SK-N-SH (cell line): Measurements from ENCODE around the gene RASL10B. TPM values are rescaled to one million over a fixed set of nuclear protein-coding genes. Genes with fewer than 3 reads are reported as not detected.

ENCODE experiments used
- CTCF ChIA-PET: fragments of 300-600, 350-600 bp; formaldehyde crosslinking; extraction: SDS; loops from one replicate; lab custom pipeline; 2021; lab: Yijun Ruan, JAX
- POLR2A ChIA-PET: fragments of 350-600 bp; sonication (Branson Sonifier 250); formaldehyde crosslinking; extraction: SDS; loops from one replicate; lab custom pipeline; 2020; ENCODE audit warnings: antibody characterized with exemption, inconsistent platforms; lab: Yijun Ruan, JAX
- DNase-seq: peaks from one replicate; pipeline ENCODE4 v3.0.0; 2012
- H2AFZ ChIP-seq: fragments of 200-600 bp; sonication (generic); 2 replicates; pipeline ENCODE4 v1.8.1; 2016; ENCODE audit warnings: antibody characterized with exemption, mild to moderate bottlenecking, low read depth
- H3F3A ChIP-seq: fragments of 200-600 bp; sonication (generic); replicated peaks from 2 replicates; pipeline ENCODE3; 2016; ENCODE audit warnings: antibody characterized with exemption, mild to moderate bottlenecking; ENCODE audit not compliant: insufficient read depth
- H3K27ac ChIP-seq, 2 experiments: fragments of 200-500 bp in 1 of 2; fragments of 200-600 bp in 1 of 2; sonication (Bioruptor generic) in 1 of 2; sonication (generic), shearing (Covaris generic) in 1 of 2; 2 replicates each; pipeline versions ENCODE4 v1.5.1 to v1.6.1; 2014 to 2016; ENCODE audit warnings: low read depth in 2 of 2, inconsistent platforms in 1 of 2, low read length in 1 of 2, mild to moderate bottlenecking in 1 of 2, mixed read lengths in 1 of 2
- H3K27me3 ChIP-seq: fragments of 200-600 bp; sonication (generic), shearing (Covaris generic); 2 replicates; pipeline ENCODE4 v1.6.1; 2016; ENCODE audit warnings: mixed run types; ENCODE audit not compliant: insufficient read depth
- H3K36me3 ChIP-seq, 2 experiments: fragments of 200-500 bp in 1 of 2; fragments of 200-600 bp in 1 of 2; sonication (Bioruptor generic) in 1 of 2; sonication (generic) in 1 of 2; replicated peaks in 1 of 2; 2 replicates each; pipeline versions ENCODE3 to v1.5.1; 2014 to 2016; ENCODE audit warnings: low read length in 1 of 2, mild to moderate bottlenecking in 1 of 2; ENCODE audit not compliant: insufficient read depth in 2 of 2, control insufficient read depth in 1 of 2
- H3K4me1 ChIP-seq, 2 experiments: fragments of 200-500 bp in 1 of 2; fragments of 200-600 bp in 1 of 2; sonication (Bioruptor generic) in 1 of 2; sonication (generic), shearing (Covaris generic) in 1 of 2; 2 replicates each; pipeline versions ENCODE4 v1.5.1 to v1.6.1; 2014 to 2016; ENCODE audit warnings: low read depth in 1 of 2, low read length in 1 of 2, mixed run types in 1 of 2; ENCODE audit not compliant: insufficient read depth in 2 of 2, control insufficient read depth in 1 of 2
- H3K4me2 ChIP-seq: fragments of 200-600 bp; sonication (generic), shearing (Covaris generic); 2 replicates; pipeline ENCODE4 v1.6.1; 2017; ENCODE audit warnings: mixed run types
- H3K4me3 ChIP-seq, 2 experiments: fragments of 200-500 bp in 1 of 2; fragments of 200-600 bp in 1 of 2; sonication (Bioruptor generic) in 1 of 2; sonication (generic), shearing (Covaris generic) in 1 of 2; 2 replicates each; pipeline versions ENCODE4 v1.5.1 to v1.8.1; 2014 to 2016; ENCODE audit warnings: low read depth in 2 of 2, inconsistent platforms in 1 of 2, low read length in 1 of 2, mild to moderate bottlenecking in 1 of 2, mixed read lengths in 1 of 2, moderate library complexity in 1 of 2
- H3K79me2 ChIP-seq: fragments of 200-600 bp; sonication (generic); 2 replicates; pipeline ENCODE4 v1.8.1; 2017; ENCODE audit warnings: mild to moderate bottlenecking; ENCODE audit not compliant: insufficient read depth
- H3K9ac ChIP-seq: fragments of 200-600 bp; sonication (generic); 2 replicates; pipeline ENCODE4 v1.6.1; 2017; ENCODE audit warnings: mixed run types
- H3K9me2 ChIP-seq: fragments of 200-600 bp; sonication (generic); 2 replicates; pipeline ENCODE4 v1.6.1; 2017; ENCODE audit warnings: mixed run types
- H3K9me3 ChIP-seq: fragments of 200-600 bp; sonication (generic); 2 replicates; pipeline ENCODE4 v1.6.1; 2017; ENCODE audit warnings: mixed run types, mild to moderate bottlenecking, moderate library complexity
- H4K20me1 ChIP-seq: fragments of 200-600 bp; sonication (generic); 2 replicates; pipeline ENCODE4 v1.6.1; 2017; ENCODE audit warnings: mild to moderate bottlenecking, mixed run types; ENCODE audit not compliant: insufficient read depth
- CHD2 ChIP-seq: fragments of 150-350 bp; IDR thresholded peaks from 2 replicates; pipeline ENCODE4 v1.6.1; 2018; ENCODE audit warnings: low read length; ENCODE audit not compliant: partially characterized antibody
- CTCF ChIP-seq: fragments of 200-600 bp; sonication (generic); IDR thresholded peaks from 2 replicates; pipeline ENCODE4 v1.6.1; 2017; ENCODE audit warnings: antibody characterized with exemption, mild to moderate bottlenecking, moderate library complexity
- ELF1 ChIP-seq: IDR thresholded peaks from 2 replicates; pipeline ENCODE4 v1.4.0; 2012
- EP300 ChIP-seq, 2 experiments: IDR thresholded peaks; 2 replicates each; pipeline versions ENCODE4 v1.4.0 to v1.6.1; 2012; ENCODE audit warnings: borderline replicate concordance in 1 of 2, low read depth in 1 of 2, low read length in 1 of 2
- FOSL2 ChIP-seq: IDR thresholded peaks from 2 replicates; pipeline ENCODE4 v1.4.0; 2012; ENCODE audit warnings: low read depth, mild to moderate bottlenecking, moderate library complexity, borderline replicate concordance
- GABPA ChIP-seq: IDR thresholded peaks from 2 replicates; pipeline ENCODE4 v1.4.0; 2012; ENCODE audit warnings: low read depth, mild to moderate bottlenecking
- GATA2 ChIP-seq: sonication (generic); formaldehyde crosslinking; IDR thresholded peaks from 2 replicates; pipeline ENCODE4 v1.5.0; 2020; ENCODE audit warnings: mild to moderate bottlenecking, missing genetic modification reagents
- MEF2A ChIP-seq: IDR thresholded peaks from 2 replicates; pipeline ENCODE4 v1.4.0; 2012; ENCODE audit warnings: low read depth, borderline replicate concordance
- NFIC ChIP-seq: IDR thresholded peaks from 2 replicates; pipeline ENCODE4 v1.4.0; 2012; ENCODE audit warnings: borderline replicate concordance
- PBX3 ChIP-seq: IDR thresholded peaks from 2 replicates; pipeline ENCODE4; 2012
- RAD21 ChIP-seq: IDR thresholded peaks from 2 replicates; pipeline ENCODE4 v1.6.1; 2012; ENCODE audit warnings: mild to moderate bottlenecking, low read length
- RCOR1 ChIP-seq: fragments of 150-350 bp; IDR thresholded peaks from 2 replicates; pipeline ENCODE4 v1.6.1; 2017; ENCODE audit warnings: antibody characterized with exemption, low read length
- RXRA ChIP-seq: IDR thresholded peaks from 2 replicates; pipeline ENCODE4 v1.4.0; 2012; ENCODE audit warnings: low read depth, mild to moderate bottlenecking, borderline replicate concordance
- YY1 ChIP-seq: IDR thresholded peaks from 2 replicates; pipeline ENCODE4 v1.4.0; 2012; ENCODE audit warnings: low read depth, mild to moderate bottlenecking
- WGBS: methylation state at CpG from one replicate; pipeline ENCODE4 v1.1.6; 2017; ENCODE audit warnings: low lambda C conversion rate; 5-methylcytosine and 5-hydroxymethylcytosine counted together
- polyA plus RNA-seq, 3 experiments: library from polyadenylated mRNA; depleted of rRNA; stranded (reverse); fragments of >200 nt; gene quantifications; 2 replicates each; pipeline ENCODE4 v1.2.3, GENCODE V29; 2012
- TF ChIP-seq, protein P1 (sequence below): fragments of 150-350 bp; IDR thresholded peaks from 2 replicates; pipeline ENCODE4 v1.6.1; 2016; ENCODE audit warnings: mild to moderate bottlenecking, low read depth, low read length
- TF ChIP-seq, protein P2 (sequence below): fragments of 150-350 bp; IDR thresholded peaks from 2 replicates; pipeline ENCODE4 v1.6.1; 2017; ENCODE audit warnings: antibody characterized with exemption, low read length, low read depth, borderline replicate concordance

RASL10B gene
- polyA plus RNA-seq, 1 of the 3 experiments (the other 2 are of a cell fraction): 4.2 TPM

DNA sequence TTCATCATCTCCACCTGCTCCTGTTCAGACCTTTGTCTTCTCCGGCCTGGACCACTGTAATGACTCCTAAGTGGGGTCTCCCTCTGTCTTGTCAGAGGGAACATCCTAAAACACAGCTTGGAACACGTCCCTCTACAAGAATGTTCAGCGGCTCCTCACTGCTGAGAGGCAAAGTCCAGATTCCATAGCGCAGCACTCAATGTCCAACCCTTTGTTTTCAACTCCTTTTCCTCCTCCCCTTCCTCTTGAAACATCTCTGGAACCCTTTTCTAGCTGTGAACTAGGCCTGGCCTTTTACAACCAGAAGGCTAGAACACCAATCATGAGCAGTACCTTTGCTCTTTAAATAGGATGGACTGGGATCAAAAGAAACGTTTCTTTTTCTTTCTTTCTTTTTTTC, 30.2 kb downstream of the RASL10B start:
- no peak overlapping the region for H3K4me3 ChIP-seq
- DNase-seq: no peak
- H3K4me2 ChIP-seq: no peak overlapping the region
- H3K4me1 ChIP-seq: peaks cover 0 to 15% of the 10 kb centered on the region in 2 experiments; a peak in 1 of 4 replicates
- H3K79me2 ChIP-seq: no peaks in the 10 kb centered on the region
- no peaks in the 10 kb centered on the region for H4K20me1 ChIP-seq
- 73% methylated on average over 5 of the region's 5 CpGs for WGBS
- CTCF ChIA-PET: interaction anchor here (0.7 to 31.2 kb wide), 6 partner anchors 10 to 168 kb away, joined by 3 to 809 read pairs (median 32); partner anchors contain the start of genes GAS2L2 and TAF15
- TF ChIP-seq NFIC (no peak), CTCF (no peak), GATA2 (CRISPR knock-in tag) (no peak), GABPA (no peak), MEF2A (no peak), ELF1 (no peak), CHD2 (no peak), PBX3 (no peak), EP300 (IDR thresholded peaks at IDR 0.05; ENCODE audit: borderline replicate concordance in 1 of 2, low read depth in 1 of 2, low read length in 1 of 2) (no peak), RAD21 (no peak), RXRA (no peak), YY1 (no peak), FOSL2 (no peak), RCOR1 (no peak)
- TF ChIP-seq, protein P1, sequence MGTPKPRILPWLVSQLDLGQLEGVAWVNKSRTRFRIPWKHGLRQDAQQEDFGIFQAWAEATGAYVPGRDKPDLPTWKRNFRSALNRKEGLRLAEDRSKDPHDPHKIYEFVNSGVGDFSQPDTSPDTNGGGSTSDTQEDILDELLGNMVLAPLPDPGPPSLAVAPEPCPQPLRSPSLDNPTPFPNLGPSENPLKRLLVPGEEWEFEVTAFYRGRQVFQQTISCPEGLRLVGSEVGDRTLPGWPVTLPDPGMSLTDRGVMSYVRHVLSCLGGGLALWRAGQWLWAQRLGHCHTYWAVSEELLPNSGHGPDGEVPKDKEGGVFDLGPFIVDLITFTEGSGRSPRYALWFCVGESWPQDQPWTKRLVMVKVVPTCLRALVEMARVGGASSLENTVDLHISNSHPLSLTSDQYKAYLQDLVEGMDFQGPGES: no peak
- TF ChIP-seq, protein P2, sequence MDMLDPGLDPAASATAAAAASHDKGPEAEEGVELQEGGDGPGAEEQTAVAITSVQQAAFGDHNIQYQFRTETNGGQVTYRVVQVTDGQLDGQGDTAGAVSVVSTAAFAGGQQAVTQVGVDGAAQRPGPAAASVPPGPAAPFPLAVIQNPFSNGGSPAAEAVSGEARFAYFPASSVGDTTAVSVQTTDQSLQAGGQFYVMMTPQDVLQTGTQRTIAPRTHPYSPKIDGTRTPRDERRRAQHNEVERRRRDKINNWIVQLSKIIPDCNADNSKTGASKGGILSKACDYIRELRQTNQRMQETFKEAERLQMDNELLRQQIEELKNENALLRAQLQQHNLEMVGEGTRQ: no peak
- H3K9me3 ChIP-seq: no peaks in the 10 kb centered on the region
- no peak overlapping the region for H3K27ac ChIP-seq
- no peaks in the 10 kb centered on the region for H3K9me2 ChIP-seq
- POLR2A ChIA-PET: interaction anchor here (1.2 kb wide), 1 partner anchor 39 kb away, joined by 3 read pairs; no protein-coding TSS in a partner anchor
- no peaks in the 10 kb centered on the region for H3F3A ChIP-seq
- H2AFZ ChIP-seq: no peak overlapping the region
- no peaks in the 10 kb centered on the region for H3K27me3 ChIP-seq
- H3K9ac ChIP-seq: no peak overlapping the region
- no peaks in the 10 kb centered on the region for H3K36me3 ChIP-seq
